Measurements from ENCODE around the gene TMEM266.

The TMEM266 gene

DNA sequence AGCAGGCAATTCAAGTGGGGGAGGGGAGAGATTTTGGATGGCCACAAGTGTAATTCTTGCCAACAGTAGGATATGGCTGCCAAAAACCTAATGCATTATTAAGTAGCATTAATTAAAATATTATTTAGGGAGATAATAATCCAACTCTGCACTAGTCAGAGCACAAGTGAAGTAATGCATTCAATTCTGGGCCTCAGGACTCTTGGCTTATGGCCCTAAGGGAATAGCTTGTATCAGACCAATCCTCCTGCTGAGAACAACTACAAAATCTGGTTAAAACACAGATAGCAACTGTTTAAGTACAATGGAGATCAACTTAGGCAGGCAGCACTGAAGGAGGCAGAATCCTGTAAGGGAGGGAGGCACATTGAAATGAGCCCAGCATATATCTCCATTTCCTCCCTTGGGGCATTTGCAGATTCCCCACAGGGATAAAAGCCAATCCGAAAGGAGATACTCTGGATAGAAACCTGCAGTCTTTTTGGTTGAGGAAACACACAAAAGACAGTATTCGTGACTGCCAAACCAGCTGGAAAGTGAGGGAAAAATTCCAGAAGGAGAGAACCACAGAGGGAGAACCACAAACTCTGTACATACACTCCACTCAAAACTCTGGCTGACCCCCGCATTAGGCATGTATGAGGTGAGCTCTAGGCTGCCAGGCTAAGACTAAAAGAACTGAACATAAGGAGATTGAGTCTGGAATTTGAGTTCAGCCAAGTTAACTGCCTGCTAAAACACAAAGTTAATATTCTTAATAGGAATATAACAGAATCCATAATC is 194.1 kb downstream of the TMEM266 start:
- Histone ChIP-seq H3K9me3 (ENCODE audit: control insufficient read depth, low read length) (peaks cover 4% of the 10 kb centered on the region), H2AFZ (ENCODE audit: low read depth, low read length) (no peak overlapping the region), H2BK12ac (ENCODE audit: low read length in 2 of 2) (no peak overlapping the region), H3K27me3 (ENCODE audit: control insufficient read depth in 1 of 2, insufficient read depth in 1 of 2, low read length in 2 of 2) (no peaks in the 10 kb centered on the region), H3K4me1 (ENCODE audit: control insufficient read depth, insufficient read depth, low read depth, low read length) (no peaks in the 10 kb centered on the region), H3K36me3 (ENCODE audit: control insufficient read depth in 1 of 2, insufficient read depth in 2 of 2, low read depth in 1 of 2, low read length in 2 of 2) (peaks cover 9 to 19% of the 10 kb centered on the region in 2 experiments), H2BK15ac (ENCODE audit: low read depth, poor library complexity, severe bottlenecking) (no peak overlapping the region), H4K91ac (ENCODE audit: low read length) (no peak overlapping the region), H4K8ac (ENCODE audit: low read length) (no peak overlapping the region), H3K9ac (ENCODE audit: low read length) (no peak overlapping the region), H3K14ac (ENCODE audit: low read length in 2 of 2) (no peak overlapping the region), H3K27ac (ENCODE audit: low read length, poor library complexity, severe bottlenecking) (no peak overlapping the region), H3K4ac (ENCODE audit: low read depth in 1 of 2, low read length in 2 of 2) (no peak overlapping the region), H3K18ac (ENCODE audit: low read depth in 1 of 2, low read length in 2 of 2) (no peak overlapping the region), H2BK120ac (ENCODE audit: low read depth, low read length) (no peak overlapping the region), H2BK5ac (ENCODE audit: low read depth, low read length, poor library complexity, severe bottlenecking) (no peak overlapping the region), H2AK5ac (ENCODE audit: low read length, severe bottlenecking) (no peak overlapping the region), H3K4me3 (ENCODE audit: insufficient read depth in 1 of 2, low read depth in 1 of 2, low read length in 2 of 2) (no peak overlapping the region), H3K79me1 (replicated peaks; ENCODE audit: low read length, poor library complexity, severe bottlenecking) (peaks cover 25% of the 10 kb centered on the region), H3K23ac (ENCODE audit: low read length in 2 of 2) (no peak overlapping the region), H3K4me2 (ENCODE audit: low read length, poor library complexity, severe bottlenecking) (no peak overlapping the region)
- DNase-seq: no peak
- 80% methylated on average over 1 of the region's 3 CpGs for WGBS

Data from mesenchymal stem cell (in vitro differentiated cells and primary cell).